ENCODE data around the gene LGALS7. TPM values are rescaled to one million over a fixed set of nuclear protein-coding genes. Genes with fewer than 3 reads are reported as not detected.
"Not testable (repeated sequence)": the region's sequence is repeated elsewhere in the genome, so short reads cannot be mapped to it uniquely, and the experiment has no call there.

The LGALS7 gene
- total RNA-seq, 1 experiment from 2014 or later: not detected

DNA sequence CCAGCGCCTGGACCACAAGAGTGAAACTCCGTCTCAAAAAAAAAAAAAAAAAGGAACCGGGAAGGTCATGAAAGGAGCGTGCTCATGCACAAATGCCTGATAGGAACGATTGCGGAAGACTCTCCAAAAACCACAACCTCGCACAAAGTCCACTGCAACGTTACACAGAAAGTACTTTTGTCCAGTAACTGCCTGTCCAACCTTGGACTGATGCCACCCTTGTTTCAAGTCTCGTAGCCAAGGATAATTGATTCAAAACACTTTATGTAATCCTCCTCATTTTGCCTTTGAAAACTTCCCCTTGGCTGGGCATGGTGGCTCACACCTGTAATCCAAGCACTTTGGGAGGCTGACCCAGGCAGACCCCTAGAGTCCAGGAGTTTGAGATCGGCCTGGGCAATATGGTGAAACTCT, 13.7 kb downstream of the LGALS7 start:
- Histone ChIP-seq H3K36me3 (ENCODE audit: control insufficient read depth, insufficient read depth, low read length) (no peaks in the 10 kb centered on the region), H3K4me1 (peaks cover 9% of the 10 kb centered on the region; the same call in 1 of the 2 replicates), H3K9me3 (peaks cover 2% of the 10 kb centered on the region; the same call in 1 of the 2 replicates), H3K27me3 (replicated peaks; ENCODE audit: control insufficient read depth, insufficient read depth, low read length) (no peaks in the 10 kb centered on the region), H3K4me3 (ENCODE audit: low read depth, low read length) (no peak overlapping the region)
- Mint-ChIP-seq H3K27me3 (ENCODE audit: insufficient read depth, unreplicated experiment) (no peaks in the 10 kb centered on the region), H3K36me3 (ENCODE audit: insufficient read depth, unreplicated experiment) (no peaks in the 10 kb centered on the region), H3K27ac (ENCODE audit: unreplicated experiment) (no peak overlapping the region), H3K4me3 (ENCODE audit: unreplicated experiment) (no peak overlapping the region), H3K9me3 (ENCODE audit: unreplicated experiment) (no peaks in the 10 kb centered on the region), H3K4me1 (ENCODE audit: low read depth, unreplicated experiment) (peaks cover 4% of the 10 kb centered on the region)
- no peak for DNase-seq
- POLR2A ChIA-PET: no interaction called here
- BruUV-seq (replicated peaks): no TSS peak
- intact Hi-C loops (cut with micrococcal nuclease; ENCODE audit: unreplicated experiment): no loop called here
- TF ChIP-seq, protein P1, sequence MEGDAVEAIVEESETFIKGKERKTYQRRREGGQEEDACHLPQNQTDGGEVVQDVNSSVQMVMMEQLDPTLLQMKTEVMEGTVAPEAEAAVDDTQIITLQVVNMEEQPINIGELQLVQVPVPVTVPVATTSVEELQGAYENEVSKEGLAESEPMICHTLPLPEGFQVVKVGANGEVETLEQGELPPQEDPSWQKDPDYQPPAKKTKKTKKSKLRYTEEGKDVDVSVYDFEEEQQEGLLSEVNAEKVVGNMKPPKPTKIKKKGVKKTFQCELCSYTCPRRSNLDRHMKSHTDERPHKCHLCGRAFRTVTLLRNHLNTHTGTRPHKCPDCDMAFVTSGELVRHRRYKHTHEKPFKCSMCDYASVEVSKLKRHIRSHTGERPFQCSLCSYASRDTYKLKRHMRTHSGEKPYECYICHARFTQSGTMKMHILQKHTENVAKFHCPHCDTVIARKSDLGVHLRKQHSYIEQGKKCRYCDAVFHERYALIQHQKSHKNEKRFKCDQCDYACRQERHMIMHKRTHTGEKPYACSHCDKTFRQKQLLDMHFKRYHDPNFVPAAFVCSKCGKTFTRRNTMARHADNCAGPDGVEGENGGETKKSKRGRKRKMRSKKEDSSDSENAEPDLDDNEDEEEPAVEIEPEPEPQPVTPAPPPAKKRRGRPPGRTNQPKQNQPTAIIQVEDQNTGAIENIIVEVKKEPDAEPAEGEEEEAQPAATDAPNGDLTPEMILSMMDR (IDR thresholded peaks at IDR 0.05; ENCODE audit: insufficient read depth in 1 of 2, low read depth in 1 of 2, low read length in 1 of 2, severe bottlenecking in 1 of 2, unreplicated experiment in 1 of 2): no peak
- CTCF ChIA-PET: no interaction called here

DNA sequence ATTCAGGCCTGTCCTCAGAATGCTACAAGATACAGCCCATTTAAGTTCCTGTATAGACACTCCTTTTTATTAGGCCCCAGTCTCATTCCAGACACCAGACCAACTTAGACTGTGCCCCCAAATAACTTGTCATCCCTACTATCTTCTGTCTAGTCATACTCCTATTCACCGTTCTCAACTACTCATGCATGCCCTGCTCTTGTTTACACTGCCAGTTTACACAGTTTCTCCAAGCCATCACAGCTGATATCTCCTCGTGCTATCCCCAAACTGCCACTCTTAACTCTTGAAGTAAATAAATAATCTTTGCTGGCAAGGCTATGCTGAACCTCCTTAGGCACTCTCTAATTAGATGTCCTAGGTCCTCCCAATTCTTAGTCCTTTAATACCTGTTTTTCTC, 19.1 kb downstream of the LGALS7 start:
- H3K9me3 Mint-ChIP-seq (ENCODE audit: unreplicated experiment); BruUV-seq (replicated peaks); H3K4me3 Mint-ChIP-seq (ENCODE audit: unreplicated experiment); CTCF ChIA-PET; H3K4me3 ChIP-seq (ENCODE audit: low read depth, low read length); DNase-seq; H3K9me3 ChIP-seq; H3K4me1 ChIP-seq; H3K36me3 Mint-ChIP-seq (ENCODE audit: insufficient read depth, unreplicated experiment); POLR2A ChIA-PET; H3K4me1 Mint-ChIP-seq (ENCODE audit: low read depth, unreplicated experiment); H3K27me3 Mint-ChIP-seq (ENCODE audit: insufficient read depth, unreplicated experiment); H3K27ac Mint-ChIP-seq (ENCODE audit: unreplicated experiment); intact Hi-C loops (cut with micrococcal nuclease; ENCODE audit: unreplicated experiment); H3K36me3 ChIP-seq (ENCODE audit: control insufficient read depth, insufficient read depth, low read length); H3K27me3 ChIP-seq (replicated peaks; ENCODE audit: control insufficient read depth, insufficient read depth, low read length): not testable (repeated sequence)

DNA sequence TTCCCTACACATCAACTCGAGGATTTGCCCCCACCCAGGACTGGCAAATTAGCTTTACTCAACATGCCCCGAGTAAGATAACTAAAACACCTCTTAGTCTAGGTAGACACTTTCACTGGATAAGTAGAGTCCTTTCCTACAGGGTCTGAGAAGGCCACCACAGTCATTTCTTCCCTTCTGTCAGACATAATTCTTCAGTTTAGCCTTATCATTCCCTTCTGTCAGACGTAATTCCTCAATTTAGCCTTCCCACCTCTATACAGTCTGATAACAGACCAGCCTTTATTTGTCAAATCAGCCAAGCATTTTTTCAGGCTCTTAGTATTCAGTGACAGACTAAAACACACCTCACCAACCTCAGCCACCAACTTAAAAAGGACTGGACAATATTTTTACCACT, 19.5 kb downstream of the LGALS7 start:
- intact Hi-C loops (cut with micrococcal nuclease; ENCODE audit: unreplicated experiment); BruUV-seq (replicated peaks); CTCF ChIA-PET; H3K4me3 Mint-ChIP-seq (ENCODE audit: unreplicated experiment); H3K4me1 Mint-ChIP-seq (ENCODE audit: low read depth, unreplicated experiment); DNase-seq; POLR2A ChIA-PET; H3K9me3 ChIP-seq; H3K27me3 Mint-ChIP-seq (ENCODE audit: insufficient read depth, unreplicated experiment); H3K36me3 ChIP-seq (ENCODE audit: control insufficient read depth, insufficient read depth, low read length); H3K27me3 ChIP-seq (replicated peaks; ENCODE audit: control insufficient read depth, insufficient read depth, low read length); H3K4me1 ChIP-seq; H3K36me3 Mint-ChIP-seq (ENCODE audit: insufficient read depth, unreplicated experiment); H3K9me3 Mint-ChIP-seq (ENCODE audit: unreplicated experiment); H3K4me3 ChIP-seq (ENCODE audit: low read depth, low read length); H3K27ac Mint-ChIP-seq (ENCODE audit: unreplicated experiment): not testable (repeated sequence)

DNA sequence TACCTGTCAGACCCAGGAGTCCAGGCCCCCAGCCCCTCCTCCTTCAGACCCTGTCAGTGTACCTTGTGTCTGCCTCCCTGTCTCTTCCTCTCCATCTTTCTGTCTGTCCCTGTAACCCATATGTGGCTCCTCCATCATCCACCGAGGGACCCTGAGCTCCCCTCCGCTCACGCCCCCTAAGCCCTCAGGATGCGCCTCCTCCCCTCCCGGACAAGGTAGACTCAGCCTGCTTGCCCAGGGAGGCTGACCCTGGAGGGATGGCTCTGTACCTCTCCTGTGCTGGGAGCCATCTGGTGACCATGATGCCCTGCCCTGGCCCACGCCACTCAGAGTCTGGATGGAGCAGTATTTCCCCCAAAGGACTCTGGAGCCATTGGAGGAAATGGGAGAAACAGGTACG, 28.0 kb downstream of the LGALS7 start:
- ChIA-PET CTCF (no interaction called here), POLR2A (no interaction called here)
- TF ChIP-seq, protein P1 (IDR thresholded peaks at IDR 0.05; ENCODE audit: insufficient read depth in 1 of 2, low read depth in 1 of 2, low read length in 1 of 2, severe bottlenecking in 1 of 2, unreplicated experiment in 1 of 2): no peak
- Mint-ChIP-seq H3K36me3 (ENCODE audit: insufficient read depth, unreplicated experiment) (peaks cover 6% of the 10 kb centered on the region), H3K27me3 (ENCODE audit: insufficient read depth, unreplicated experiment) (no peaks in the 10 kb centered on the region), H3K27ac (ENCODE audit: unreplicated experiment) (no peak overlapping the region), H3K4me3 (ENCODE audit: unreplicated experiment) (no peak overlapping the region), H3K4me1 (ENCODE audit: low read depth, unreplicated experiment) (no peaks in the 10 kb centered on the region), H3K9me3 (ENCODE audit: unreplicated experiment) (no peaks in the 10 kb centered on the region)
- Histone ChIP-seq H3K27me3 (replicated peaks; ENCODE audit: control insufficient read depth, insufficient read depth, low read length) (no peaks in the 10 kb centered on the region), H3K9me3 (no peaks in the 10 kb centered on the region), H3K36me3 (ENCODE audit: control insufficient read depth, insufficient read depth, low read length) (no peaks in the 10 kb centered on the region), H3K4me3 (ENCODE audit: low read depth, low read length) (no peak overlapping the region), H3K4me1 (no peaks in the 10 kb centered on the region)
- no TSS peak for BruUV-seq (replicated peaks)
- DNase-seq: no peak
- intact Hi-C loops (cut with micrococcal nuclease; ENCODE audit: unreplicated experiment): no loop called here
